UCSD-AML1 (cell line): ENCODE results near the gene NCAM1.
"Not testable (repeated sequence)": the region's sequence is repeated elsewhere in the genome, so short reads cannot be mapped to it uniquely, and the experiment has no call there.

Experiments used
- DNase-seq: peaks from one replicate; lab custom pipeline; 2025; ENCODE audit not compliant: unreplicated experiment; lab: John Stamatoyannopoulos, UW

The NCAM1 gene

GRCh38 chr11:112961146-112961668 is at the start of gene NCAM1:
Gene NCAM1, plus strand, starts transcription at chr11:112961420.
- peak; percentile 70 for DNase-seq

GRCh38 chr11:112922606-112923005 is 38.6 kb upstream of the NCAM1 start:
- no peak for DNase-seq

- DNase-seq = not testable (repeated sequence)
Measured at GRCh38 chr11:112924836-112925235, 36.4 kb upstream of the NCAM1 start.

- DNase-seq = no peak
Measured at GRCh38 chr11:112925516-112926310, 35.5 kb upstream of the NCAM1 start.

- DNase-seq = no peak
Measured at GRCh38 chr11:112928136-112928535, 33.1 kb upstream of the NCAM1 start.

- no peak for DNase-seq
Measured at GRCh38 chr11:112929432-112929831, 31.8 kb upstream of the NCAM1 start.

GRCh38 chr11:112931703-112932102 is 29.5 kb upstream of the NCAM1 start:
- DNase-seq = no peak

- no peak for DNase-seq
Measured at GRCh38 chr11:112932593-112932992, 28.6 kb upstream of the NCAM1 start.

- DNase-seq = no peak
Measured at GRCh38 chr11:112933970-112934369, 27.2 kb upstream of the NCAM1 start.

- DNase-seq = no peak
Measured at GRCh38 chr11:112941104-112941503, 20.1 kb upstream of the NCAM1 start.

- DNase-seq = no peak
Measured at GRCh38 chr11:112942966-112943643, 18.1 kb upstream of the NCAM1 start.

- DNase-seq = no peak
Measured at GRCh38 chr11:112946866-112947265, 14.4 kb upstream of the NCAM1 start.

- no peak for DNase-seq
Measured at GRCh38 chr11:112949781-112950575, 11.2 kb upstream of the NCAM1 start.

GRCh38 chr11:112958670-112959069 is 2.5 kb upstream of the NCAM1 start:
- no peak for DNase-seq

- DNase-seq = peak; percentile 43
Measured at GRCh38 chr11:112961751-112962578, 745 bp downstream of the NCAM1 start.

- peak; percentile 20 for DNase-seq
Measured at GRCh38 chr11:112962579-112963367, 1.6 kb downstream of the NCAM1 start.

- DNase-seq = no peak
Measured at GRCh38 chr11:112963368-112963955, 2.2 kb downstream of the NCAM1 start.

GRCh38 chr11:112965656-112966055 is 4.4 kb downstream of the NCAM1 start:
- no peak for DNase-seq

GRCh38 chr11:112966561-112966960 is 5.3 kb downstream of the NCAM1 start:
- DNase-seq = no peak
